C1 segment of cervical spinal cord (tissue), 14 donors: ENCODE measurements around the gene NLRP12.
"Not testable (repeated sequence)": the region's sequence is repeated elsewhere in the genome, so short reads cannot be mapped to it uniquely, and the experiment has no call there.

Experiments used
- DNase-seq, 14 donors: peaks; one replicate each; lab custom pipeline; 2025; lab: John Stamatoyannopoulos, UW

The NLRP12 gene, protein sequence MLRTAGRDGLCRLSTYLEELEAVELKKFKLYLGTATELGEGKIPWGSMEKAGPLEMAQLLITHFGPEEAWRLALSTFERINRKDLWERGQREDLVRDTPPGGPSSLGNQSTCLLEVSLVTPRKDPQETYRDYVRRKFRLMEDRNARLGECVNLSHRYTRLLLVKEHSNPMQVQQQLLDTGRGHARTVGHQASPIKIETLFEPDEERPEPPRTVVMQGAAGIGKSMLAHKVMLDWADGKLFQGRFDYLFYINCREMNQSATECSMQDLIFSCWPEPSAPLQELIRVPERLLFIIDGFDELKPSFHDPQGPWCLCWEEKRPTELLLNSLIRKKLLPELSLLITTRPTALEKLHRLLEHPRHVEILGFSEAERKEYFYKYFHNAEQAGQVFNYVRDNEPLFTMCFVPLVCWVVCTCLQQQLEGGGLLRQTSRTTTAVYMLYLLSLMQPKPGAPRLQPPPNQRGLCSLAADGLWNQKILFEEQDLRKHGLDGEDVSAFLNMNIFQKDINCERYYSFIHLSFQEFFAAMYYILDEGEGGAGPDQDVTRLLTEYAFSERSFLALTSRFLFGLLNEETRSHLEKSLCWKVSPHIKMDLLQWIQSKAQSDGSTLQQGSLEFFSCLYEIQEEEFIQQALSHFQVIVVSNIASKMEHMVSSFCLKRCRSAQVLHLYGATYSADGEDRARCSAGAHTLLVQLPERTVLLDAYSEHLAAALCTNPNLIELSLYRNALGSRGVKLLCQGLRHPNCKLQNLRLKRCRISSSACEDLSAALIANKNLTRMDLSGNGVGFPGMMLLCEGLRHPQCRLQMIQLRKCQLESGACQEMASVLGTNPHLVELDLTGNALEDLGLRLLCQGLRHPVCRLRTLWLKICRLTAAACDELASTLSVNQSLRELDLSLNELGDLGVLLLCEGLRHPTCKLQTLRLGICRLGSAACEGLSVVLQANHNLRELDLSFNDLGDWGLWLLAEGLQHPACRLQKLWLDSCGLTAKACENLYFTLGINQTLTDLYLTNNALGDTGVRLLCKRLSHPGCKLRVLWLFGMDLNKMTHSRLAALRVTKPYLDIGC

DNA sequence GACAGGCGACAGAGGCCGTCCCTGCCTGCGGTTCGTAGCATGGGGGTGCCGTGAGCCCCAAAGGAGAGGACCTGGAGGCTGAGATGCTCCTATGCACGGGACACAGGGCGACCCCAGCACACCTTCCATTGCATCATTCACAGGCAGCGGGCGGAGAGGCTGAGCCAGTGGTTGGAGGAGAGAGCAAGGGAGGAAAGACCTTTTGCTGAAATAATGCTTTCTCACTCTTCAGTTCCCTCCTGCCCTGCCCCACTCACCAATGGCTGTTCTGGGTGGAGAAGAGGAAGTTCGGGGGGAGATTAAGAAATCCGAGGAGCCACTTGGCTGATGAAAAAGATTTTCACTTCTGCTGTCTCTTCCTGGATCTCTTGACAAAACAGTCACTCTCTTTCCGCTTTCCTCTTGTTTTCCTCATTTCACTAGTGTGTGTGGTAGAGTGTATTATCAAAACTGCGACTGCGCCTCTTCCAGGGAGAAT is at the start of gene NLRP12:
Gene NLRP12, minus strand, starts transcription at position 181 of the 478 bp plus-strand sequence. Its CDS starts 140 bp downstream, at position 41.
- DNase-seq: peak in 7 of 14 donors; percentile 0 to 40 (median 14)

- DNase-seq: no peak
These were observed 48.6 kb upstream of the NLRP12 start for GRCh38 chr19:53872762-53873161.

DNA sequence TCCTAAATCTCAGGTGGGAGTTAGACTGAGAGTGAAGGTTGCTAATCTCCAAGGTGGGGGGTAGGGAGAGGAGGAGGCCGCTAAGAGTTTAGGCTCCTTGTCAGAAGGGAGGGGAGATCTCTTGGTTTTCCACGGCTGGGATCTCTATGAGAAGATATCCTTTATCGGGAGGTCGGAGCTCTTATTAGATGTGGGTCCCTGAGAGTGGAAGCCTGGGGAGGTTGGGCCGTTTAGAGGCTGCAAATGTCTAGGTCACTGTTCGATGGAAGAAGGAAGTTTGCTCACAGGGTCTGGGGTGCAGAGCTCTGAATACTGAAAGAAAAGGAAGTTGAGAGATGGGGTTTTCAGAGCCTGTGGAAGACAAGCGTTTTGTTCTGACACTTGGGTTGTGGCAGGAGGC is 47.3 kb upstream of the NLRP12 start:
- DNase-seq: peak in 3 of 14 donors; percentile 2 to 4 (median 3)

DNA sequence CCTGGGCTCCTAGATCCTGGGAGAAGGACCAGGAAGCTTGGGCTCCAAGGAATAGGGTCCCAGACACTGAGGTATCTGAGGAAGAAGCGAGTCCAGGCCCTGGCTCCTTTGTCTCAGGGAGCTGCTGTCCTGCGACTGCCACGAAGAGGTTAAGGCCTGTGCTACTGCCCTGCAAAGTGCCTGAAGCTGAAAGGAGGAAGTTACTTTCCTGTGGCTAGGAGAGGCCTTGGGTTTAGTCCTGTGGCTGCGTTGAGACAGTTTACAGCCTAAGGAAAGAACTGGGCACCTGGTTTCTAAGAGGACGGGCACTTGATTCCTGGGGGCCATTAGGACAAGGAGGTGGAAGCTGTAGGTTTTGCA is 46.4 kb upstream of the NLRP12 start:
- peak in 2 of 14 donors; percentile 6 to 10 for DNase-seq

GRCh38 chr19:53869805-53870484 is 45.8 kb upstream of the NLRP12 start:
- not testable (repeated sequence) for DNase-seq

- DNase-seq: peak in 12 of 14 donors; percentile 25 to 83 (median 50)
These were observed 45.0 kb upstream of the NLRP12 start for GRCh38 chr19:53868892-53869804.

DNA sequence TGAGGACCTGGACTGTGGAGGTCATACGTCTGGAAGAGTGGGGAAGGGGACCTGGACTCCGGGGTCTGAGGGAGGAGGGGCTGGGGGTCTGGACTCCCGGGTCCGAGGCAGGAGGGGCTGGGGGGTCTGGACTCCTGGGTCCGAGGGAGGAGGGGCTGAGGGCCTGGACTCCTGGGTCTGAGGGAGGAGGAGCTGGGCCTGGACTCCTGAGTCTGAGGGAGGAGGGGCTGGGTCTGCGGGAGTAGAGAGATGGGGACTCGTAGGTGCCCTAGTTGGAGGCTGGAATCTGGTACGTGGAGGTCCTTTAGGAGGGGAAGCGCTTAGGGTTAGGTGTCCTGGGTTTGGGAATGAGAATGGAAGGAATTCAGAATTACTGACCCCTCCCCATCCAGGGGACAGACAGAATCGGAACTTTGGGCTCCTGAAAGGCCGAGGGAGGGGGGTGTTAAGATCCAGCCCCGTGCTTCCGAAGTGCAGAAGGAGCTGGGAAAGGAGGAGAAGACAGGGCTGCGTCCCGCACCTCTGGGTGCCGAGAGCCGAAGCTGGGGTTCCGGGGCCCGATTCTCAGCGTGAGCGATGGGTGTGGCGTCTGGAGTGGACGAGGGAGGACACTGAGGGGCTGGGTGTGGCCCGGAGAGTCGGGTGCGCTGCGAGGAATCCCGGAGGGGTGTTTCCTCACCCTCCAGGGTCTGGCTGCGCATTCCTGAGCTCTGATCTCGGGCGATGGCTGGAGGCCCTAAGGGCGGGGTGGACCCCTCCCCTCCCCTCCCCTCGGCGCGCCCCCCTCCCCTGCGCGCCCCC is 44.2 kb upstream of the NLRP12 start:
- DNase-seq: peak in 4 of 14 donors; percentile 32 to 69 (median 43)

DNA sequence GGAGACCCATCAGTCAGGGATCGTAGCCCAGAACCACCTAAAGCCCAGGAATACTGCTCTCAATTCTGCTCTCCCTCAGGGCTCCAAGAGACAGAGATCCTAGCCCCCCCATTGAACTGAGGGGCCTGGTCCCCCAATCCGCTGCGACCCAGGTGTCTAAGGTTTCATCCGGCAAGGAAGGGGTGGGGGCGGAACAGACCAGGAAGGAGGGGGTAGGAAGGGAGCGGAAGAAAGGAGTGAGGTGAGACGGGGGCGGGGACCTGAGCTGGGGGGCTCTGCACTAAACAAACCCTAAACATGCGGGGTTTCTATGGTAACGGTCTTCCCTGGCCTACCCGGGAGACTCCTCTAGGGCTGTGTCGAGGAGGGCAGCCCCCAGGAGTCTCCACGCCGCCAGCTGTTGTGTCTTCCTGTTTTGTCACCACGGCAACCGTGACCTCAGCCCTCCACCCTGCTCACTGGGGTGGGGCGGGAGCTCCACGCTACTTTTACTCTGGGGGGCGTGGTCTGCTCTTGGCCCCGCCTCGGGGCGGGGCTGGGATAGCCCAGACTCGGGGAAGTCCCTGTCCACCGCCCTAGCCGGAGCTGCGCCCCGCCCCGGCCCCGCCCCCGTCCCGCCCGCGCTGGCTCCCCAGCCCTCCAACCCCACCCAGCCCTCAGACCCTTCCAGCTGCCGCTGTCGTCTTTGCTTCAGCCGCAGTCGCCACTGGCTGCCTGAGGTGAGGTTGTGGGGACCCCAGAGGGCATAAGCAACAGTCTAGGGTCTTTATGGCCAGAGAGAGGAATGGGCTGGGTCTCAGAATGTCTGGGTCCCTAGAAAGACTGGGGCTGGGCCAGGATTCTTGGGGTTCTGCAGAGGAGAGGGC is 43.3 kb upstream of the NLRP12 start, which contains the start of gene MYADM:
Gene MYADM, plus strand, starts transcription at position 659 of the 866 bp plus-strand sequence. CDS start 5,647 bp downstream, outside the sequence.
- DNase-seq: peak; percentile 56 to 97 (median 90)

- peak in 3 of 14 donors; percentile 26 to 52 (median 48) for DNase-seq
These were observed 42.7 kb upstream of the NLRP12 start for GRCh38 chr19:53866865-53867224.

DNA sequence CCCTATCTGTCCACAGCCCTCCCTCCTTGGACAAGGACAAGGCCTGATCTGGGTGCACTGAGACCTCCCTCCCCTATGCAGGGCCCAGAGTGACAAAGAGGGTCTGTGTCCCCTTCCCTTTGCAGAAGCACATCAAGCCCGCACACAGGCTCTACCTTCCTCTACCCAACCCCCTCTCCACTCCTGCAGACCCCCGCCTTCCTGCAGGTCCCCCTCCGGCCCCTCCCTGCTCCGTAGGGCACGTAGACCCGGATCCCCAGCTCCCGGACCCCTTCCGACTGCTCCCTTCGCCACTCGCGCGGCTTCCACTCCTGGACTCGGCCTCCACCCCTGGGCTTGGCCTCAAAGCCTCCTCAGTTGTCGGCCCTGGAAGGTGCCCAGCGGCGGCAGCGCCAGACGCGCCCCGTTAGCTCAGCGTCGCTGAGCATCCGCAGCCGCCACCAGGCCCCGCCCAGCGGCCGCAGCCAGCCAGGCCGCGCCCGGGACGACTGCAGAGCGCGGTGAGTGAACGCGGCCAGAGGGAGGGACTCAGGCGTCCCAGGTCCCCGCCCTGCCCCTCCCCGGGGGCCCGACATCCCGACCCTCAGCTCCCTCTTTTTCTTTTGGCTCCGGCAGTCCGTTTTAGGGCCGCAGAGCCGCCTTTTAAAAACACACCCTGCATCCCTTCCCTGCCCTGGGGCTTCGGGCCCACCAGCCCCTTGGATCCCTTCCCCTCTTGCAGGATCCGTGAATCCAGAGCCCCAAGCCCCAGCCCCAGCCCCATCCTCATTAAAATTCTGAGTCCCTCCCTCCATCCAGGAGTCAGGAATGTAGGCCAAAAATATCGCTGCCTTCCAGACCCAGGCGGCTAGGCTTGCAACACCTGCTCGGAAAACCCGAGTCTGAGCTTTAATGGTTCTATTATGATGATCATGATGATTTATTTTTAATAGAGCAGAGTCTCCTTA is 42.1 kb upstream of the NLRP12 start:
- peak in 13 of 14 donors; percentile 11 to 89 (median 58) for DNase-seq

DNA sequence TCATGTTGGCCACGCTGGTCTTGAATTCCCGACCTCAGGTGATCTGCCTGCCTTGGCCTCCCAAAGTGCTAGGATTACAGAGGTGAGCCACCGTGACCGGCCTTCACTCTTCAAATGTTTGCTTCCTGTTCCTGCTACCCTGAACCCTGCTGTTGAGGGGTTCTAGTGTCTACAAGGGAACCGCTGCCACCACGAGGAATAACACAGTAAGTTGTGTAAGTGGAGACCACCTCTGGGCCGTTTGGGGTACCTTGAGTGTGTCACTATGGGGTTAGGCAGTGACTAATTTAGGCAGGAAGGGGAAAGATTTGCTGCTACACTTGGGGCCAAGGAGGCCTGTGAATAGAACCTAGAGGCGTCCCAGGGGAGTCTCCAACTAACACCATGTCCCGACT is 41.4 kb upstream of the NLRP12 start:
- peak in 1 of 14 donors; percentile 62 for DNase-seq

DNA sequence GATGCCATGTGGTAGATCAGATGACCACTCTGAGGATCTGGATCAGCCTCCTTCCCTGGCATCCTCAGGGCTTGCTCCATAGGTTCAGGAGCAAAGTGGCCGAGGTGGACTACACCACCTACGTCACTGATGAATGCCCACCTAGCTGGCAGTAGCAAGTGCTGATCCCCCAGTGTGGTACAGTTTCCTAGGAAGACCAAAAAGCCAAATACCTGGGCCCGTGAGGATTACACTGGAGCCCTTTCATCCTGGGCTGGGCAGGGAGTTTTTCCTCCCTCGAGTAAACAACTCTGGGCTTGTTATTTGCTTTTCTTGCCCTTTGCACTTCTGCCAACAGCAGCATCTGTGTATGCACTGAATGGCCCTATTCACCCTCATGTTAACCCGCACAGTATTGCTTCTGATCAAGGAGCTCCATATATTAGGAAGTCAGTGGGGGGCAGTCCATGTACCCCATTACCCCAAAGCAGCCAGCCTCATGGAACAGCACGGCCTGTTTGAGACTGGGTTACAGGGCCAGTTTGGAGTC is 40.3 kb upstream of the NLRP12 start:
- peak in 8 of 14 donors; percentile 12 to 56 (median 42) for DNase-seq

DNA sequence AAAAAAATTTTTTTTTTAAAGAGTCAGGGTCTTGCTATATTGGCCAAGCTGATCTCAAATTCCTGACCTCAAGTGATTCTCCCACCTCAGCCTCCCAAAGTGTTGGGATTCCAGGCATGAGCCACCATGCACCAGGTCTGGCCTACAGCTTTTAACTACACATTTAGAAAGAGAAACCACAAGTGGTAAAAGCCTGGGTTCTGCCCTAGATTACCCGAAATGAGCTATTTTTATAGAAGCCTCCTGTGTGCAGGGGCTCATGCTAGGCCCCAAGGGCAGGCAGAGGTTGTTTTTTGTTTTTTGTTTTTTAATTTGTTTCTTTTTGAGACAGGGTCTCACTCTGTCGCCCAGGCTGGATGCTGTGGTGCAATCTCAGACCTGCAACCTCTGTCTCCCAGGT is 29.6 kb upstream of the NLRP12 start:
- DNase-seq: no peak

GRCh38 chr19:53849237-53849676 is 25.1 kb upstream of the NLRP12 start:
- no peak for DNase-seq

- DNase-seq: no peak
These were observed 23.4 kb upstream of the NLRP12 start for GRCh38 chr19:53847555-53847954.

GRCh38 chr19:53844849-53845246 is 20.7 kb upstream of the NLRP12 start:
- DNase-seq: no peak

DNA sequence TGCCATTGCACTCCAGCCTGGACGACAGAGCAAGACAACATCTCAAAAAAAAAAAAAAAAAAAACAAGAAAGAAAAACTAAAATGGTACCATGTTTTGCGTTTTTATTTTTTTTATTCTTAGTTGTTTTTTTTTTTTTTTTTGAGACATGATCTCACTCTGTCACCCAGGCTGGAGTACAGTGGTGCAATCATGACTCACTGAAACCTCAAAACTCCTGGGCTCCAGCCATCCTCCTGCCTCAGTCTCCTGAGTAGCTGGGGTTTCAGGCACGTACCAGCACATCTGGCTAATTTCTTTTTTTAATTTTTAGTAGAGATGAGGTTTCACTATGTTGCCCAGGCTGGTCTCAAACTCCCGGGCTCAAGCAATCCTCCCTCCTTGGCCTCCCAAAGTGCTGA is 16.8 kb upstream of the NLRP12 start:
- DNase-seq: not testable (repeated sequence)
